ENCODE measurements around the gene TNFRSF17. TPM values are rescaled to one million over a fixed set of nuclear protein-coding genes. Genes with fewer than 3 reads are reported as not detected.

The TNFRSF17 gene
- total RNA-seq, 2 donors from 2014 or later: 0.45 TPM; not detected in 1

Other genes with a start within 250 kb of the TNFRSF17 start
- gene TXNDC11, start 222.4 kb upstream of the TNFRSF17 start, total RNA-seq: 100 to 1,000 TPM in 1 of 2 donors, 10 to 100 TPM in 1; 87.5 to 103 TPM
- 100 to 1,000 TPM; 111 to 117 TPM for gene ZC3H7A, start 168.0 kb upstream of the TNFRSF17 start, total RNA-seq
- gene RSL1D1, start 113.7 kb upstream of the TNFRSF17 start, total RNA-seq: 100 to 1,000 TPM; 159 to 186 TPM
- 100 to 1,000 TPM; 161 to 203 TPM for gene GSPT1, start 49.3 kb upstream of the TNFRSF17 start, total RNA-seq
- 10 to 100 TPM; 13.6 to 19.1 TPM for gene NPIPB2, start 23.2 kb upstream of the TNFRSF17 start, total RNA-seq
- 10 to 100 TPM; 31.0 to 33.3 TPM for gene SNX29, start 11.5 kb downstream of the TNFRSF17 start, total RNA-seq

All from T-helper 17 cell (primary cell).